ENCODE measurements around the gene C7orf25.
"Not testable (repeated sequence)": the region's sequence is repeated elsewhere in the genome, so short reads cannot be mapped to it uniquely, and the experiment has no call there.

Gene C7orf25

GRCh38 chr7:42928754-42929153, 16.9 kb upstream of the C7orf25 start:
- no peak for DNase-seq

GRCh38 chr7:42926204-42926603, 14.3 kb upstream of the C7orf25 start:
- no peak for DNase-seq

DNA sequence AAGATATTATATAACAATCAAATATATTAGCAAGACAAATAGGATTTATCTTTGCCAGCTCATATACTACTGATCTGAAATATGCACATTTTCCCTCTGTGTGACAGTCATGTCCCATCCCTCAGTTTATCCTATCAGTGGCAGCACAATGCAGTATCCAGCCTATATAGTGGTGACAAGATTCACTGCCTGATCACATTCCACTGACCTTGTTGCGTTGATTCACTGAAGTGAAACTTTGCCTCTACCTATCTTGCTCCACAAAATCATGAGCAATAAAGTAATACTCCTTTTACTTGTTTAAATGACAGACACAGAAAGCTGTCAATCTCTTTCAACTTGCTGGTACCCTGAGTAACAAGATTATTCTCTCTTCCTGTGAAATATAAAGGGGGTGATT, 13.8 kb upstream of the C7orf25 start:
- no peak for DNase-seq

GRCh38 chr7:42924223-42924838, 12.5 kb upstream of the C7orf25 start:
- DNase-seq, result no peak

- no peak for DNase-seq
These were observed 10.3 kb upstream of the C7orf25 start for GRCh38 chr7:42922017-42922753.

DNA sequence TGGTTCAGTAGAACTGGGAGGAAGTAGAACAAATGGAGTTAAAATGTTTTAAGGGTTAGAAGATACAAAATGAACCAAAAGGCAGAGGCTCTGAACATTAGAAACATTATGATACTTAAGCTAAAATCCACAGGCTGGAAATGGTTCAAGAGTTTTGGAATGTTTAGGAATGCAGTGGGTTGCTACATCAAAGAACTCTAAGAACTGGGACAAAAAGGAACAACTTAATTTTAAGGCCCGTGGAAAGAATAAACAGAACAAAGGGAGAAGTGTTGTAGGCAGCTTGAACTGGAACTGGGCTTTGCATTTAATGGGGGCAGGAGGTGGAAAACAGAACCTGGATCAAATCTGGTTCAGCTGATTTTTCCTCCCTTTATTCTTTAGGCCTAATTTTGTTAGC, 3.5 kb upstream of the C7orf25 start:
- no peak for DNase-seq

DNA sequence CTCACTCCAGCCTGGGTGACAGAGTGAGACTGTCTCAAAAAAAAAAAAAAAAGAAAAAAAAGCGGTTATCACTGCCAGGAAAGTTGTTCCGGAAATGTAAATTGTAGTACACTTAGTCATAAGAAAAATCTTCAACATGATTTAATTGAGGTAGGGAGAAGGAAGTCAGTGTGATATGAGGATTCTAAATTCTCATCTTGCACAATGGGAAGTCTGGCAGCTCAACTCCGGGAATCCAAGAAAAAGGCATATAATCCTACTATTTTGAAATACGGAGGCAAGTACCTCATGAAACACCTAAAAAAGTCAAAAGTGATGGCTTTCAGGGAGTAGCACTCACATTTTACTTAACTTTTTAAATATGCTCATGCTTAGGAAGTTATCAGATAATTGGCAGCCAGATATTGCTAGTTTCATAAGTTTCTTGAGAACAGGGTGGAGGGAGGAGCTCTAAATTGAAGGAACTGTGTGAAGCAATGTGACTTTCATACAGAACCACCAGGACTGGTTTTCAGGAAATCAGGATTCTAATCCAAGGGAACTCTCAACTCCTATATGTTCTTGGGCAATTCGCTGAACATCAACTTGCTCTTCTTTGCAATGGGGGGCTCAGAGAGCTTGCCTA, 2.7 kb upstream of the C7orf25 start:
- DNase-seq, result no peak

- no peak for DNase-seq
These were observed 2.1 kb upstream of the C7orf25 start for GRCh38 chr7:42914009-42914408.

DNA sequence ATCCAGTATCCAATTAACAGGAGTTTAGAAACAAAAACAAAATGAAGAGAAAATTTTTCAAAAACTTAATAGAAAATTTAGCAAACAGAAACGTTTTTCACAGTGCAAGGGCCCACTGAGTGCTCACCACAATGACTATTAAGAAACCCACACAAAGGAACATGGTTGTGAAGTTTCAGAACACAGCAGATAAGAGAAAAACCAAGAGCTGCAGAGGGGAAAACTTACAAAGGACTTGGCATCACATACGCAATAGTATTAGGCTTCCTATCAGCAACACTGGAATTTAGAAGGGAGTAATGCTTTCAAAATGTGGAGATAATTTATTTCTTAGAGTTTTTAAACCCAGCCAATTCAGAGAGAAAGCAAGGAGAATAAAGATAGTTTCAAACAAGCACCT, 1.7 kb upstream of the C7orf25 start:
- DNase-seq, result no peak

GRCh38 chr7:42910306-42910705, 1.6 kb downstream of the C7orf25 start:
- no peak for DNase-seq

DNA sequence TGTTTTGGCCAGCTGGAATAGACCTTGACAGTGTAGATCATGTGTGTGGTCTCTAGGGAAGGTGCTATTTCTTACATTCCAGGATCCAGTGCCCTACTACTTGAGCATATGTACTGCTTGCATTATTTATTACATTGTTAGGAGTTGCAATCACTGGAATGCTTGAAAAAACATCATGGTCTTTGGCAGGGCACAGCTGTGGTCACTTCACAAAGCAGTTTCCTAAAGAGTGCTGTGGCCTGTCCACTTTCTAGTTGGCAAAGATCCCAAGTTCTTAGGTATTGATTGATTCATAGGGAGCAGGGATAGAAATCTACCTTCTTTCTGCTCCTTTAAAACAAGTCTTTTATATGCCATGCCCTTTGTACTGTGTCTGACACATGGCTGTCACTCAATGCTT, 4.6 kb downstream of the C7orf25 start:
- no peak for DNase-seq

GRCh38 chr7:42906181-42906580, 5.7 kb downstream of the C7orf25 start:
- no peak for DNase-seq

DNA sequence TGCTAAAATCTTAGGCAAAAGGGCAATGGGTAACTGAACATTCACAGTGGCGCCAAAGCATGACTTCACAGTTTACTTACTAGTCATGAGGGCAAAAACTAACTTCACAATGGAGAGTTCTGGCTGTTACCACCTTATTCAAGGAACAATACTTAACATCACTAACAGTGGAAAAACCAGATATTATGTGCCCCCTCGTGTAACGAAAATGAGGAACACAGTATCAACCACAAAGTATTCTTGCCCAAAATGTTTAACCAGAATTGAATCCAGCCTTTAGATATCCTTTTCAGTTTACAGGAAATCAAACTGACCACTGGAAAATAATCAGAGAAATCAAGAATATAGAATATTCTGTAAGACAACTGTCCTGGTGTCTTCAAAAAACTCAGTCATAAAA, 9.5 kb downstream of the C7orf25 start:
- DNase-seq, result no peak

GRCh38 chr7:42900842-42901241, 11.0 kb downstream of the C7orf25 start:
- no peak for DNase-seq

DNA sequence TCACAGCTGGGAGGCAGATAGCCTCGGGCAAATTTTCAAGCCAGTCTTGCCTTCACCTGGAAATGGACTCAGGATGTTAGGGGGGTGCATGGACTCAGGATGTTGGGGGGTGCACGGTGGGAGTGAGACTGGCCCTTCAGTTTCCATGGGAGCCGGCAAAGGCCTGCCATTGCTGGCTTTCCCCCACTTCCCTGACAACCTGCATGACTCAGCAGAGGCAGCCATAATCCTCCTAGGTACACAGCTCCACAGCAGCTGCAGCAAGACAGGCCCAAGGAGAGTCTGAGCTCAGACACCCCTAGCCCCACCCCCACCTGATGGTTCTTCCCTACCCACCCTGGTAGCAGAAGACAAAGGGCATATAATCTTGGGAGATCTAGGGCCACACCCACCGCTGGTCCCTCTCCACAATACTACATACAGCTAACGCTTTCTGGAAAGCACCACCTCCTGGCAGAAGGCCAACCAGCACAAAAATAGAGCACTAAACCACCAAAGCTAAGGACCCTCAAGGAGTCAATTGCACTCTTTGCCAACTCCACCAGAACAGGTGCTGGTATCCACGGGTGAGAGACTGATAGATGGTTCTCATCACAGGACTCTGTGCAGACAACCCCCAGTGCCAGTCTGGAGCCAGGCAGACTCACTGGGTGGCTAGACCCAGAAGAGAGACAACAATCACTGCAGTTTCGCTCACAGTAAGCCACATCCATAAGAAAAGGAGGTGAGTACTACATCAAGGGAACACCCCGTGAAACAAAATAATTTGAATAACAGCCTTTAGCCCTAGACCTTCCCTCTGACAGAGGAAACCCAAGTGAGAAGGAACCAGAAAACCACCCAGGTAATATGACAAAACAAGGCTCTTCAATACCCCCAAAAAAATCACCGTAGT, 18.3 kb downstream of the C7orf25 start:
- DNase-seq, result no peak

DNA sequence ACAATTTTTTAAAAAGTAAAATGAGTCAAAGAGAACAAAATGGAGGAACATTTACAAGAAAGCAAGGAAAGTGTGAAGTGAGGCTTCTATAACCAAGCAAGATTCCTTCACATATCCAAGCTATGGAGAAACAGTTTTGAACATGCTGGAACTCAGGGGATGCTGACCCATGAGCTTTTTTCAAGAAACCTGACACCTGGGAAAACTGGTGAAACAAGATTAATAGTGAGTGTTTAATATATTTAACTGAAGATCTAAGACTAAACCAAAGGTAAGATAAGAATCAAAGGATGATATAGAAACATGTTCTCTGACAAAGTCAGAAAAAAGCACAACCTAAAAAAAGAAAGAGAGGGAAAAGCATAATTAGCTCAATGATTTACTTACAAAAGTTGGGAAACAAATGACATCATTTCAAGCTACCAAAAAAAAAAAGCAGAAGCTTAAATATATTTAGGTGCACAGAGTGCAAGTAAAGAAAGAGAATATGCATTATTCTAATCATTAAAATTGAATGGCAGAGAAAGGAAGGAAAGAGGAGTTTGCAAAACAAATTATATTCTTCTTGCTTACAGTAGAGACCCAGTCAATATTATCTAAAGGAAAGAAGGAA, 24.9 kb downstream of the C7orf25 start:
- no peak for DNase-seq

DNA sequence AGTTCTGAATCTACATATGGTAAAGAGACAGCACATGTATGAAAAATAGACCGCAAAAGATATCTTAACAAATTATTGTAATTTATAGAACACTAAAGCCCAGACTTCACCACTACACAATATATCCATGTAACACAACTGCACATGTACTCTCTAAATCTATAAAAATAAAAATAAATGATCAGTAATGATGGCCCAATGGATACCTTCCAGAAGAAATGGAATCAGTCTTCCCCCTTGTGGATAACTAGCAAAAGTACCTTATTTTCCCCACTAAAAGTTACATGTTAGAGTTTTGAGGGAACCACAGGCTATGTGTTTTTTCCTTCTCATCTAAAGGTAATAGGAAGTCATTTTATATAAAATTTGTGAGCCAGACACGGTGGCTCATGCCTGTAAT, 25.7 kb downstream of the C7orf25 start:
- no peak for DNase-seq

- DNase-seq, result not testable (repeated sequence)
These were observed 26.7 kb downstream of the C7orf25 start for GRCh38 chr7:42885183-42885582.

GRCh38 chr7:42883950-42884349, 27.9 kb downstream of the C7orf25 start:
- no peak for DNase-seq

GRCh38 chr7:42880392-42880791, 31.5 kb downstream of the C7orf25 start:
- no peak for DNase-seq

DNA sequence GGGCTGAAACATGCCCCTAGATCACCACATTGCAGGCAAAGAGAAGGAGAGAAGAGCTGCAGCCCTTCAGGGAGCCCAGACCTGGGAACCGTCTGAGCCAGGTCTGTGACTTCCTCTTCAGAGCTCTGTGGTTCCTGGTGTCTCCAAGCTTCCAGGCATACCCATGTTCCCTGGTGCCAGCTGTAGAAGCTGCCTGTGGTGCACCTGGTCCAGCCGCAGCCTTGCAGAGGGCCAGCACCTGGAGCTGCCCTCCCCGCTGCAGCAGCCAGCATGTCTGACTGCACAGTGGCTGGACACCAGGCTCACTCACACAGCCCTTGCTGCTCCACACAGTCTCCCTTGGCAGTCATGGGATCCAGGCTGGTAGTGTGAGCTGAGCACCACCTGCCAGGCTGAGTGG, 33.6 kb downstream of the C7orf25 start:
- DNase-seq, result no peak

GRCh38 chr7:42877862-42878261, 34.0 kb downstream of the C7orf25 start:
- DNase-seq, result no peak
